ENCODE results near the gene MACROD2.

Gene MACROD2

GRCh38 chr20:16017656-16018055, 2022.3 kb downstream of the MACROD2 start:
- no peak for DNase-seq (ENCODE audit: low spot score)

- no peak for DNase-seq (ENCODE audit: low spot score)
Measured at GRCh38 chr20:16018881-16019280, 2023.6 kb downstream of the MACROD2 start.

GRCh38 chr20:16020971-16021370, 2025.7 kb downstream of the MACROD2 start:
- DNase-seq (ENCODE audit: low spot score), result no peak

GRCh38 chr20:16025084-16025483, 2029.8 kb downstream of the MACROD2 start:
- DNase-seq (ENCODE audit: low spot score), result no peak

GRCh38 chr20:16027686-16028085, 2032.4 kb downstream of the MACROD2 start:
- DNase-seq (ENCODE audit: low spot score), result no peak

- no peak for DNase-seq (ENCODE audit: low spot score)
Measured at GRCh38 chr20:16028923-16029322, 2033.6 kb downstream of the MACROD2 start.

GRCh38 chr20:16030253-16030652, 2034.9 kb downstream of the MACROD2 start:
- no peak for DNase-seq (ENCODE audit: low spot score)

GRCh38 chr20:16035576-16035975, 2040.3 kb downstream of the MACROD2 start:
- DNase-seq (ENCODE audit: low spot score), result no peak

- DNase-seq (ENCODE audit: low spot score), result no peak
Measured at GRCh38 chr20:16036331-16036730, 2041.0 kb downstream of the MACROD2 start.

GRCh38 chr20:16040742-16041141, 2045.4 kb downstream of the MACROD2 start:
- DNase-seq (ENCODE audit: low spot score), result no peak

GRCh38 chr20:16042731-16043130, 2047.4 kb downstream of the MACROD2 start:
- no peak for DNase-seq (ENCODE audit: low spot score)

- no peak for DNase-seq (ENCODE audit: low spot score)
Measured at GRCh38 chr20:16043931-16044330, 2048.6 kb downstream of the MACROD2 start.

GRCh38 chr20:16048876-16049275, 2053.6 kb downstream of the MACROD2 start:
- DNase-seq (ENCODE audit: low spot score), result no peak

- no peak for DNase-seq (ENCODE audit: low spot score)
Measured at GRCh38 chr20:16049529-16050093, 2054.3 kb downstream of the MACROD2 start.

- DNase-seq (ENCODE audit: low spot score), result no peak
Measured at GRCh38 chr20:16050366-16050765, 2055.1 kb downstream of the MACROD2 start.

- no peak for DNase-seq (ENCODE audit: low spot score)
Measured at GRCh38 chr20:16051968-16052367, 2056.7 kb downstream of the MACROD2 start.

GRCh38 chr20:16052456-16052855, 2057.1 kb downstream of the MACROD2 start:
- no peak for DNase-seq (ENCODE audit: low spot score)

- no peak for DNase-seq (ENCODE audit: low spot score)
Measured at GRCh38 chr20:16054985-16055384, 2059.7 kb downstream of the MACROD2 start.

- DNase-seq (ENCODE audit: low spot score), result no peak
Measured at GRCh38 chr20:16057651-16058050, 2062.3 kb downstream of the MACROD2 start.

- no peak for DNase-seq (ENCODE audit: low spot score)
Measured at GRCh38 chr20:16058268-16058667, 2063.0 kb downstream of the MACROD2 start.

- no peak for DNase-seq (ENCODE audit: low spot score)
Measured at GRCh38 chr20:16059841-16060240, 2064.5 kb downstream of the MACROD2 start.

- no peak for DNase-seq (ENCODE audit: low spot score)
Measured at GRCh38 chr20:16061351-16061750, 2066.0 kb downstream of the MACROD2 start.

GRCh38 chr20:16062661-16063581, 2067.6 kb downstream of the MACROD2 start:
- no peak for DNase-seq (ENCODE audit: low spot score)

- DNase-seq (ENCODE audit: low spot score), result no peak
Measured at GRCh38 chr20:16063881-16064280, 2068.6 kb downstream of the MACROD2 start.
